ENCODE measurements around the gene SELENOP.

The SELENOP gene

DNA sequence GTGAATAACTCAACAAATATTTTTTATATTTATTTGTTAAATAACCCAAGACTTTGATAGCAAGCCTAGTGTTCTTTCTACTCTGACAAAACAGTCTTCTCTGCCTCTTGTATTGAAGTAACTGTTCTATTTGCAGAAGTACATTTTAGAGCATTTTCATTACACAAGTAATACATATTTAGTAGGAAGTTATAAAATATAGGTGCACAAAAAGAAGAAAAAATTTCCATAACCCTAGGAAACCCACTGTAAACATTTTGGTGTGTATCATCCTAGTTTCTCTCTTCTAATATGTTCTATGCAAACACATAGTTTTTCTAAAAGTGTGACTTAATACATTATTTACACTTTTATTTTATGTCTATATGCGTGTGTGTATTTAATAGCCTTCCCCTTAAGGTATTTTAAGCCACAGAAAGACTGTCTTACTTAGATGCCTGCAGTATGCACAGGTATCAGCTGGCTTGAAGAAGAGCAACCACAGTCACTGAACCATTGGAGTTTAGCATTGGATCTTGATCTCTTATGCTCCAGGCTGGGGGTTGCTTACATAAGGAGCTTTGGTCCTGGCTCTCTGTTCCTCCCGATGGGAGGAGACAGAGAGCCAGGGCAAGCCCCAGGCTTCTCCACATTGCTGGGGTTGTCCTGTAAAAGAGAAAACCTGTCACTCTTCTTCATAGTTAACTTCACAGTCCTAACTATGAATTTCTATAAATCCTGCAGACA lies 3.8 kb downstream of the SELENOP start:
- peaks cover 6% of the 10 kb centered on the region for H3K4me1 ChIP-seq (ENCODE audit: control insufficient read depth, insufficient read depth, low read length, poor library complexity, severe bottlenecking)
- H3K27ac ChIP-seq (ENCODE audit: low read depth, low read length, severe bottlenecking), result no peak overlapping the region
- no peaks in the 10 kb centered on the region for H3K36me3 ChIP-seq (ENCODE audit: control insufficient read depth, insufficient read depth, low read length)
- H3K9me3 ChIP-seq (ENCODE audit: control insufficient read depth, low read length), result no peaks in the 10 kb centered on the region
- no peak overlapping the region for H3K4me3 ChIP-seq (ENCODE audit: extremely low read depth, insufficient read depth, low read length, poor library complexity, severe bottlenecking)
- no CpG with 5 or more reads among the region's 2 CpGs for WGBS, 2 experiments (ENCODE audit: insufficient coverage in 2 of 2)

DNA sequence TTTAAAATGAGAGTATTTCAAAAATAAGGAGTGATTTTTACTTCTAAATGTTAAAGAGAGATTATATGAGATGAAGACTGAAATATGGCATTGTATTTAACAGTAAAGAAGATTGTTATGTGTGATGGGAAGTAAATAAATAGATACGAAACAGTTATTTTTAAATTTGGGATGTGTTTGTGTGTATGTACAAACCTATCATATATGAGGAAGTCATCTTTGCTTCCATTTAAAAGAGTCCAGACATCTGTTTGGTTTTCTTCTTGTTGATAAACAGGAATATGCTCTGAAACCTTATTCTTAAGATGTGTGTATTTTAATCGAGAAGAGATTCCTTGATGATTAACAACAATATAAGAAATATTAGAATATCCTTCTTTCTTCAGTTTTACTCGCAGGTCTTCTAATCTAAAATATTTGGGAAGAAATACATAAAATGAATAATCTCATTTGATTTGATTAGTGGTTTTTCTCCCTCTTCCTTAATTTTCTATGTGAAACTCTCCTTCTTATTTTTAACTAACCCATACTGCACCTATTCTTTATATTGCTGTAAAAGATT lies 4.9 kb downstream of the SELENOP start:
- 100% methylated on average over 1 of the region's 3 CpGs; no CpG with 5 or more reads in 1 of the 2 experiments for WGBS, 2 experiments (ENCODE audit: insufficient coverage in 2 of 2)

DNA sequence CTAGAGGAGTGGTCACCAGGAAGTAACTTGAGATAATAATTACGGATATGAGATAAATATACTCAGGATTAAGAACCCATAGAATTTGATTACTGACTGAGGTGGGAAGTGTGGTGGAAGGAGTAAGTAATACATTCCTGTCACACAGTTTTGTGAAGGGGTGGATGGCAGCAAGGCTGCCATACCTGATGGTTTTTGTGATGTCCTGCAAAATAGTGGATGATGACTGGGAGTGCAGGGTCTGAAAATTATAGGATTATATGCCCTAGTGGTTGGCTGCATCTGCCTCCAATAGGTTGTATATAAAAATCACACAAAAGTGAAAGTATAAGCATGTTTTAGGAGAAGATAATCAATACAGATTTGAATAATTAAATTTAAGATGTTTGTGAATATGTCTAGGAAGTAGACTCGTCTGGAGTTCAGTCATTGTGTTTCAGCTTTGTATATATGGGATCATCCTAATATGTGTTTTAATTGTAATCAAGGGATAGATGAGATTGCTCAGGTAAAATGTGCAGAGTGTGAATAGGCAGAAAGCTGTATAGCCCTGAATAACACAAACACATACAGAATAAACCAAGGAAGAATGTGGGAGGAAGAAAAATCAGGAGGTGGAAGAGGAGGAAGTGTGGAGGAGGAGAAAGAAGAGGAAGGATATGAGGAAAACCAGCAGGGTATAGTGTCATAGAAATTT lies 5.5 kb downstream of the SELENOP start:
- no peak overlapping the region for H3K4me3 ChIP-seq (ENCODE audit: extremely low read depth, insufficient read depth, low read length, poor library complexity, severe bottlenecking)
- H3K36me3 ChIP-seq (ENCODE audit: control insufficient read depth, insufficient read depth, low read length), result peaks cover 6% of the 10 kb centered on the region
- no peak overlapping the region for H3K27ac ChIP-seq (ENCODE audit: low read depth, low read length, severe bottlenecking)
- H3K4me1 ChIP-seq (ENCODE audit: control insufficient read depth, insufficient read depth, low read length, poor library complexity, severe bottlenecking), result no peaks in the 10 kb centered on the region
- WGBS, 2 experiments (ENCODE audit: insufficient coverage in 2 of 2), result 90 to 100% methylated on average over 1 of the region's 2 CpGs
- H3K9me3 ChIP-seq (ENCODE audit: control insufficient read depth, low read length), result no peaks in the 10 kb centered on the region

More for the DNA sequence above, 4.9 kb downstream of the SELENOP start:
- no peak overlapping the region for H3K4me3 ChIP-seq (ENCODE audit: extremely low read depth, insufficient read depth, low read length, poor library complexity, severe bottlenecking)
- no peaks in the 10 kb centered on the region for H3K9me3 ChIP-seq (ENCODE audit: control insufficient read depth, low read length)
- no peaks in the 10 kb centered on the region for H3K36me3 ChIP-seq (ENCODE audit: control insufficient read depth, insufficient read depth, low read length)
- no peak overlapping the region for H3K27ac ChIP-seq (ENCODE audit: low read depth, low read length, severe bottlenecking)
- peaks cover 2% of the 10 kb centered on the region for H3K4me1 ChIP-seq (ENCODE audit: control insufficient read depth, insufficient read depth, low read length, poor library complexity, severe bottlenecking)

DNA sequence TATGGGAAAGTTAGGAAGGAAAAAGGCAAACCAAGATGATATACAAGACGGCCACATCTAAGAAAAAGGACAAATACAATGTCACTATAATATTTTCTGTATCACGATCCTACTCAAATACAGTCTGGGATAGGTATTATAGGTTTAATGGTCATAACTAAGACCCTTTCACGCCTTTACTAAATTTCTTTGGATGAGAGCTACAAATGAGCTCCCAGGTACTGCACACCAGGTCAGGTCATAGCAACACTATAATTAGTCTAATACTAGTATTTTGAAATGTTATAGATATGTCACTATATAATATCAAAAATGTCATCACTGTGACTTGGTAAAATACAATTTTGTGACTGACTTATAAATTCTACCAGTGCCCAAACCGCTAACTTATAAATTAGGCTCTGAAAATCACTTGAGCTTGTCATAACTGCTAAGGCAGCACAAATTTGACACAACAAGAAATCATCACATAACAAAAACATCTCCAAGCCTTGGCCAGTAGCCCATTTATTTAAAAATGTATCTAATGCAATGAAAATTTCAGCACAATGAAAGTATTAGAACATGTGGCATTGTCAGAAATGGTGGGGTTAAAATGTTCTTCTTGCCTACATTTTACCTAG lies 6.9 kb downstream of the SELENOP start:
- no peak overlapping the region for H3K27ac ChIP-seq (ENCODE audit: low read depth, low read length, severe bottlenecking)
- H3K9me3 ChIP-seq (ENCODE audit: control insufficient read depth, low read length), result no peaks in the 10 kb centered on the region
- no peak overlapping the region for H3K4me3 ChIP-seq (ENCODE audit: extremely low read depth, insufficient read depth, low read length, poor library complexity, severe bottlenecking)
- H3K36me3 ChIP-seq (ENCODE audit: control insufficient read depth, insufficient read depth, low read length), result peaks cover 12% of the 10 kb centered on the region
- H3K4me1 ChIP-seq (ENCODE audit: control insufficient read depth, insufficient read depth, low read length, poor library complexity, severe bottlenecking), result no peaks in the 10 kb centered on the region
- 83% methylated on average over 1 of the region's 4 CpGs; no CpG with 5 or more reads in 1 of the 2 experiments for WGBS, 2 experiments (ENCODE audit: insufficient coverage in 2 of 2)

DNA sequence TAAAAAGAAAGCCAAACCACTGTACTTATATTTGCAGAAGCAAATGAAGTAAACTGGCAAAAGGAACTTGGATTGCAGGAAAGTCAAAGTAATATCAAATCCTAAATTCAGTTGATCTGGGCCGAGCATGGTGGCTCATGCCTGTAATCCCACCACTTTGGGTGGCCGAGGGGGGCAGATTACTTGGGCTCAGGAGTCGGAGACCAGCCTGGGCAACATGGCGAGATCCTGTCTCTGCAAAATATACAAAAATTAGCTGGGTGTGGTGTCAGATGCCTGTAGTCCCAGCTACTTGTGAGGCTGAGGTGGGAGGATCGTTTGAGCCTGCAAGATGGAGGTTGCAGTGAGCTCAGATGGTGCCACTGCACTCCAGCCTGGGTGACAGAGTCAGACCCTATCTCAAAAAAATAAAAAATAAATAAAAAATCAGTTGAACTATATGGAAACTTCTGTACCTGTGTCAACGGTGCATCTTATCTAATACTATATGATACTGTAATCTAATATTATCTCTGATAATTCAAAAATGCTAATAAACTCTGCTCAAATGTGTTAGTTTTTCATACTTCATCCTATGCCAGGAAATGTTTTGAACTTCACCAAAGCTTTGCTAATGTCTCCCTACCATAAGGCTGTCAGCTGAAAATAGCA lies 10.1 kb downstream of the SELENOP start:
- Histone ChIP-seq H3K27ac (ENCODE audit: low read depth, low read length, severe bottlenecking) (no peak overlapping the region), H3K4me1 (ENCODE audit: control insufficient read depth, insufficient read depth, low read length, poor library complexity, severe bottlenecking) (no peaks in the 10 kb centered on the region), H3K36me3 (ENCODE audit: control insufficient read depth, insufficient read depth, low read length) (peaks cover 12% of the 10 kb centered on the region), H3K9me3 (ENCODE audit: control insufficient read depth, low read length) (no peaks in the 10 kb centered on the region), H3K4me3 (ENCODE audit: extremely low read depth, insufficient read depth, low read length, poor library complexity, severe bottlenecking) (no peak overlapping the region)
- WGBS, 2 experiments (ENCODE audit: insufficient coverage in 2 of 2), result 89% methylated on average over 4 of the region's 6 CpGs

DNA sequence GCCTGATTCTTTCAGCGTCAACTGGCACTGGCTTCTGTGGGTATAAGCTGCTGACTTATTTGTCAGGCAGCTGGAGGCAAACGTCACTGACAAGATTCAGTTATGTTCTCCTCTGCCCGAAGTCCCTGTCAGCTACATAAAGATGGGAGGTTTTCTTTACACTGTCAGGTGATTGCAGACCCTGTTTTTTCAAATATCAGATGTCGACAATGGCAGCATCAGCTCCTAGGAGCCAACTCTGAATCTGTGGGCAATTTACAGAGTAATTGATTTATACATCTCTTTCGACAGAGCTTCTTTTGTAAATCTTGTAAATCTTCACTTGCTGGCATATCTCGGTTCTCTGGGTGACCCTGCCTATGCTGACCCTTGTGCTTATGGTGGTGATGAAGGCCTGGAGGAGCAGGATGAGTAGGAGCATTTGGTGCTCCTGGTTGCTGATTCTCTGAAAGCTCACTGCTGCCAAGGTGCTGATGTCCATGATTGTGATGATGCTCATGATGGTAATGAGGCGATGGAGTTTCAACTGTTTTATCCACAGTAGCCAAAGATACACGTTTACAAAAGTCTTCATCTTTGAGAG lies 10.9 kb downstream of the SELENOP start:
- no peak overlapping the region for H3K4me3 ChIP-seq (ENCODE audit: extremely low read depth, insufficient read depth, low read length, poor library complexity, severe bottlenecking)
- no peaks in the 10 kb centered on the region for H3K4me1 ChIP-seq (ENCODE audit: control insufficient read depth, insufficient read depth, low read length, poor library complexity, severe bottlenecking)
- no peaks in the 10 kb centered on the region for H3K9me3 ChIP-seq (ENCODE audit: control insufficient read depth, low read length)
- no peak overlapping the region for H3K27ac ChIP-seq (ENCODE audit: low read depth, low read length, severe bottlenecking)
- 93 to 98% methylated on average over 5 to 6 of the region's 8 CpGs for WGBS, 2 experiments (ENCODE audit: insufficient coverage in 2 of 2)
- H3K36me3 ChIP-seq (ENCODE audit: control insufficient read depth, insufficient read depth, low read length), result peaks cover 12% of the 10 kb centered on the region

DNA sequence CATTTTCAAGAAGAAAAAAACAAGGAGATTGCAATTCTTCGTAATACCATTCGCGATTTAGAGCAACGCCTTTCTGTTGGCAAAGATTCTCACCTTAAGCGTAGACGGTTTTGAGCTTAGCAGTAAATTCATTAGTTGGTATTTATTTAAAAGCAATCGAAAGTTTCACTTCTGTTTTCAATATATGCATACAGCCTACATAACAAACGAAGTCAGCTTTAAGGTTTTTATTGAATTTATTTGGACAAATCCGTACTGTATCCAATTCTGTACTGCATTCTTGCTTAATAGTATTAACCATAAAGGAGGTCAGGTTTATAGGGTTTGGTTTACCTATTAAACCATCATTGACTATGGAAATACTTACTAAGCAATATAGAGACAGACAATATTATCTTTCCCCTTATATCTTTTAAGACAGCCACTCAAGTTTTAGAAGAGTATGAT lies 12.0 kb downstream of the SELENOP start:
- 94 to 100% methylated on average over 4 to 6 of the region's 9 CpGs for WGBS, 2 experiments (ENCODE audit: insufficient coverage in 2 of 2)
- no peaks in the 10 kb centered on the region for H3K4me1 ChIP-seq (ENCODE audit: control insufficient read depth, insufficient read depth, low read length, poor library complexity, severe bottlenecking)

DNA sequence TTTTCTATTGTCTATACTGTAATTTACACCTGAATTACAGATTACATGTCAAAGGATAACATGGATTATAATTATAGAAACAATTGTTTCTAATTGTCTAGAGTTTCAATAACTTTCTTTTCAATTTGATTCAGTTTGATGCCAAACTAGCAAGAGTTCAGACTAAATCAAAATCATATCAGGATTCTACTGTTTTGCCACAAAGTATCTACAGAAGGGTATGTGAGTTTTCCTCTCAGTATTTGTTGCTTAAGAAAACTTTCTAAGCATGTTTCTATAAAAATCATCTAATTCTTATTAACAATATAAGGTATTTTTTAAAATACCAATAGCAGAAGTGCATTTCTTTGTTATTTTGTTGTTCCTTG lies 12.5 kb downstream of the SELENOP start:
- Histone ChIP-seq H3K27ac (ENCODE audit: low read depth, low read length, severe bottlenecking) (no peak overlapping the region), H3K4me3 (ENCODE audit: extremely low read depth, insufficient read depth, low read length, poor library complexity, severe bottlenecking) (no peak overlapping the region), H3K9me3 (ENCODE audit: control insufficient read depth, low read length) (no peaks in the 10 kb centered on the region), H3K4me1 (ENCODE audit: control insufficient read depth, insufficient read depth, low read length, poor library complexity, severe bottlenecking) (no peaks in the 10 kb centered on the region), H3K36me3 (ENCODE audit: control insufficient read depth, insufficient read depth, low read length) (peaks cover 12% of the 10 kb centered on the region)

More for the DNA sequence above, 12.0 kb downstream of the SELENOP start:
- no peak overlapping the region for H3K4me3 ChIP-seq (ENCODE audit: extremely low read depth, insufficient read depth, low read length, poor library complexity, severe bottlenecking)
- peaks cover 12% of the 10 kb centered on the region for H3K36me3 ChIP-seq (ENCODE audit: control insufficient read depth, insufficient read depth, low read length)
- no peak overlapping the region for H3K27ac ChIP-seq (ENCODE audit: low read depth, low read length, severe bottlenecking)
- no peaks in the 10 kb centered on the region for H3K9me3 ChIP-seq (ENCODE audit: control insufficient read depth, low read length)

DNA sequence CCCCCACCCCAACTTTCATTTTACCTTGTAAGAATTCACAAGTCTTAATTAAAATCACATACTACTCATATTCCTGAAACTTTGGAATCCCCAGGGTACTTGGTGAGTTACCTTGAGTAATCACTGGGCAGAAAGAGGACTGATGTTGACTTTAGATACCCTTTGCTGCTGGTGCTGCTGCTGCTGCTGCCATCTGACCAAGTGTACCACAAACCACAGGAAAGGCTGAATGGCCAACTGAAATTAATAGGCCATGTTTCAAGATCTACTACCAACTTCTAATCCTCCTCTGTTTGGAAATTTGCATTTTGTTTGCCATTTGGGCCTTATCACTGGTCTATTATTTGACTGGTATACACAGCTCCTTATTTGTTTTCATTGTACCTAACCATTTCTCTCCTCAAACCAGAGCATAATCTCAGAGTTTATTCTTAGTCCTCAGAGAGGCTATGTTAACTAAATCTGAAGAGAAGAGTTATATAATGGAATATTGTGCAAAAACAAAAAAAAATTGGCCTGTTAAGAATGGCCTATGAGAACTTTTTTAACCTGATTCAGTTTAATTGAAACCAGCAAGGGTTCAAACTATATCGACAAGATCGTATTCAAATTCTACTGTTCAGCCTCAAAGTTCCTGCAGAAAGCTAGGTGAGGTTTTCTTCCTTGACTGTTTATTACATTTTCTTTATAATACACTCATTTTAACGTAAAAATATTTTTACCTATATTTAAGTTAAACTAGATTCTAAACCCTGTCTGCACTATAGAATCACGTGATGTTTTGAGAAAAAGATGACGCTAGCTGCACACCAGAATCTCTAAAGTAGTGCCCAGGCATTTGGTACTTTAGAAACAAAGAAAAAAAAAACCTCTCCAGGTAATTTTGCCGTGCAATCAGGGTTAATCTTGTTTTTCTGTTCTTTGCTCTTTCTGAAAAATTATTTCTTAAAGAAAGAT lies 13.1 kb downstream of the SELENOP start:
- Histone ChIP-seq H3K4me3 (ENCODE audit: extremely low read depth, insufficient read depth, low read length, poor library complexity, severe bottlenecking) (no peak overlapping the region), H3K9me3 (ENCODE audit: control insufficient read depth, low read length) (no peaks in the 10 kb centered on the region), H3K36me3 (ENCODE audit: control insufficient read depth, insufficient read depth, low read length) (peaks cover 12% of the 10 kb centered on the region), H3K27ac (ENCODE audit: low read depth, low read length, severe bottlenecking) (no peak overlapping the region), H3K4me1 (ENCODE audit: control insufficient read depth, insufficient read depth, low read length, poor library complexity, severe bottlenecking) (no peaks in the 10 kb centered on the region)
- WGBS, 2 experiments (ENCODE audit: insufficient coverage in 2 of 2), result 80 to 94% methylated on average over 1 to 4 of the region's 6 CpGs
